Stimulated activated CD4-positive, alpha-beta T cell treated with anti-CD3 and anti-CD28 coated beads, Interleukin-15, amount 100 ng/mL, for 24 hours (primary cell): ENCODE results near the gene ANAPC2.

Source experiments
- DNase-seq: peaks from one replicate; pipeline ENCODE4 v3.0.0-alpha.2; 2020

The ANAPC2 gene

GRCh38 chr9:137188490-137189296 lies at the start of gene ANAPC2, which contains the start of gene SSNA1:
TSS of gene ANAPC2 (minus strand) at chr9:137188560. CDS start at chr9:137188532, 28 bp downstream.
TSS of gene SSNA1 (plus strand) at chr9:137188676. CDS start at chr9:137188727, 51 bp downstream.
- peak; percentile 94 for DNase-seq

DNA sequence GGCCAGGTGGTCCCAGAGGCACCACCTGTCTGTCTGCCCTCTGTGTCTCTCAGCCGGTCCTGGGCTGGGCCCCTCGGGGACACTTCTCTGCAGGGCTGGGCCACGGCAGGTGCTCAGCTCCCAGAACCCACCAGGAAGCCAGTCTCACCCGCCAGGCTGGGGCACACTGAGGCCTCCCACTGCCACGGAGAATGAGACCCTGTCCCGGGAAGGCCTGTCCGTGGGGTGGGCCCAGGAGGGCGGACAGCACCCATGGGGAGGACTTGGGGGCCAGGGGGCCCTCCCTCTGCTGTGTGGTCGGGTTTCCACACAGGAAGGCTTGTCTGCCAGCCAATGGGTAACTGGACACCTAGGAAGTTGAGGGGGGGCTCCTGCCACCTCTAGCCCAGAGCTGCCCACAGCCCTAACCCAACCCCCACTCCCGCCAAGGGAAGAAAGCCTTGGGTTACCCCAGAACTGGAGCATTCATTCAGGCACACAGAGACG lies 48.6 kb upstream of the ANAPC2 start:
- no peak for DNase-seq

GRCh38 chr9:137236238-137236935 lies 48.0 kb upstream of the ANAPC2 start:
- peak; percentile 95 for DNase-seq

- DNase-seq, result no peak
Observed at GRCh38 chr9:137235424-137236237, 47.3 kb upstream of the ANAPC2 start.

DNA sequence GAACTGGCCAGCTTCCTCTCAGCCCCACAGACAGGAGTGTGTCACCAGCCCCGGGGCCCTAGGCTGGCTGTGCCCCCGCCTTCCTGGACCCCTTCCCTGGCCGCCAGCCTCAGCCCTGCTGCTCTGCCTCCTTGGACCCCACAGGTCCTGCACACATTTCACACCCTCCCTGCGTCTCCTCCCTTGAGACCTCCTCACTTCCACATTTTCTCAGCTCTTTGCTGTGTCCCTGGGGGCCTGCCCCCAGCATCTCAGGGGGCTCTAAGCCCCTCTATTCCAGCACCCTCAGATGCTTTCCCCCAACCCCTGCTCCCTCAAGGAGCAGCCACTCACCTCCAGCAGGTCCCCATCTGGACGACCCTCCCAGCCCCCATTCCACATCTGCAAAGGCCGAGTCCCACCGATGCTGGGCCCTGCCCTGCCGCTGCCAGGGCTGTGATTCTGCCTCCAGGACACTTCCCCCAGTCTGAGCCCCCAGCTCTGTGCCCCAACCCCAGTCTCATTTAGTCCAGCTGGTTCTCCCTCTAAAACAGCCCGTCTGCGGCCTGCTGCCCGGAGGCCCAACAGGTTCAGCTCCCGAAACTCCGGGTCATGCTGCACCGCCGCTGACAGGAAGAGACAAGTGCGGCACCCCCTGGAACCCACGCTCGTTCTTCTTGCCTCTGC lies 46.5 kb upstream of the ANAPC2 start:
- no peak for DNase-seq

DNA sequence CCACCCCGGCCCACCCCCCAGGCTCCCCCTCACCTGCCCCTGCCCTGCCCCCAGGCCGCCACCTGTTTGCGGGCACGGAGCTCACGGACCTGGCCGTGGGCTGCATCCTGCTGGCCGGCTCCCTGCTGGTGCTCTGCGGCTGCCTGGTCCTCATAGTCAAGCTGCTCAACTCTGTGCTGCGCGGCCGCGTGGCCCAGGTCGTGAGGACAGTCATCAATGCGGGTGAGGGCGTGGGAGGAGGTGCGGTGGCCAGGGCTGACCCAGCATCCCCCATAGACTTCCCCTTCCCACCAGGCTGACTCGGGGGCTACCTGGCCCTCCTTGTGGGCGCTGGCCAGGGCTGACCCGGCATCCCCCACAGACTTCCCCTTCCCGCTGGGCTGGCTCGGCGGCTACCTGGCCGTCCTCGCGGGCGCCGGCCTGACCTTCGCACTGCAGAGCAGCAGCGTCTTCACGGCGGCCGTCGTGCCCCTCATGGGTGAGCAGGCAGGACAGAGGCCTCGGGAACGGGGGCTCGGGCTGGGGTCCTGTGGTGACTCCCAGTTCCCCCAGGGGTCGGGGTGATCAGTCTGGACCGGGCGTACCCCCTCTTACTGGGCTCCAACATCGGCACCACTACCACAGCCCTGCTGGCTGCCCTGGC lies 45.8 kb upstream of the ANAPC2 start:
- no peak for DNase-seq

DNA sequence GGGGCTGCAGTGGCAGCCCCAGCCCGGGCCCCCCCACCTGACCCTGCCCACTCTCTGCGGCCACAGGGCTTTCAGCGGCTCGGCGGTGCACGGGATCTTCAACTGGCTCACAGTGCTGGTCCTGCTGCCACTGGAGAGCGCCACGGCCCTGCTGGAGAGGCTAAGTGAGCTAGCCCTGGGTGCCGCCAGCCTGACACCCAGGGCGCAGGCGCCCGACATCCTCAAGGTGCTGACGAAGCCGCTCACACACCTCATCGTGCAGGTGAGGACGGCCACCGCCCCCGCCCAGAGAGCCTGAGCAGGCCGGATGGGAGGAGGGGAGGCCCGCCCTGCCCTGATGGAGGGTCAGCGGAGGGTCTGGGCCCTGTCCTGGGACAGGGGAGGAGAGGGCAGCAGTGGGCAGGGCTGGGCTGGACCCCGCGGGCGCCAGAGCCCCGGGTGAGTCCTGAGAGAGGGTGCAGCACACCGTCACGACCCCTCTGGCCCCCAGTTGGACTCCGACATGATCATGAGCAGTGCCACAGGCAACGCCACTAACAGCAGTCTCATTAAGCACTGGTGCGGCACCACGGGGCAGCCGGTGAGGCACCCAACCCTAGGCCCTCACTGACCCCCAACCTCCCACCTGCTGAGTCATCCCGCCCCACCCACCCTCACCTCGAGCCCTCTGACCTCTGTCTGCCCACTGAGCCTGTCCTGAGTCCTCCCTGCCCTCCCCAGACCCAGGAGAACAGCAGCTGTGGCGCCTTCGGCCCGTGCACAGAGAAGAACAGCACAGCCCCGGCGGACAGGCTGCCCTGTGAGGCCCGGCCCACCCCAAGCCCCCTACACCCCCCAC lies 45.0 kb upstream of the ANAPC2 start:
- DNase-seq, result no peak

DNA sequence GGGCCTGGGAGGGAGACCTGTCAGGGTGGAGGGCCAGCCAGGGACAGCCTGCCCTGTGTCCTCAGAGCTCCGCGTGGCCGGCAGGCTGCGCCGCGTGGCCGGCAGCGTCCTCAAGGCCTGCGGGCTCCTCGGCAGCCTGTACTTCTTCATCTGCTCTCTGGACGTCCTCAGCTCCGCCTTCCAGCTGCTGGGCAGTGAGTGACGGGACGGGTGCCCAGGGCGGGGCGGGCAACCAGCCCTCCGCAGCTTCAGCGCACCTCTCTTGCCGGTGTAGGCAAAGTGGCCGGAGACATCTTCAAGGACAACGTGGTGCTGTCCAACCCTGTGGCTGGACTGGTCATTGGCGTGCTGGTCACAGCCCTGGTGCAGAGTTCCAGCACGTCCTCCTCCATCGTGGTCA lies 44.1 kb upstream of the ANAPC2 start:
- DNase-seq, result no peak

DNA sequence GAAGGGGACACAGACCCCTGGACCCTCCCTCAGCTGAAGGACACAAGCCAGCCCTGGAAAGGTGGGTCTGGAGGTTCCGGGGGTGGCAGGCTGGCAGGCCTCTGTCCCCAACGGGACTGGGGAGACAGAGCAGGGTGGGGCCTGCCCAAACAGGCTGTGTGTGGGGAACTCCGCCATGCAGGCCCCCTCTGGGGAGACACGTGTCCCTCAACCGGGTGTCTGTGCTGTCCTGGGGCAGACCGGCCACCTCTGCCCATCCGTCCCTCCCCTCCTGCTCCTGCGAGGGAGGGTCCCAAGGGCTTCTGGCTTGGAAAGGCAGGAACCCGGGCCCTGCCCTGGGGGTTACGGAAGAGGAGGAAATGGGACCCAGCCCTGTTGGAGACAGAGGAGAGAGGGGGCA lies 43.7 kb upstream of the ANAPC2 start:
- DNase-seq, result no peak

- DNase-seq, result no peak
Observed at GRCh38 chr9:137231372-137232039, 43.1 kb upstream of the ANAPC2 start.

GRCh38 chr9:137230705-137231371 lies 42.5 kb upstream of the ANAPC2 start, which contains the start of gene SLC34A3:
TSS of gene SLC34A3 (plus strand) at chr9:137230901. CDS start at chr9:137231703, 802 bp downstream.
- no peak for DNase-seq

DNA sequence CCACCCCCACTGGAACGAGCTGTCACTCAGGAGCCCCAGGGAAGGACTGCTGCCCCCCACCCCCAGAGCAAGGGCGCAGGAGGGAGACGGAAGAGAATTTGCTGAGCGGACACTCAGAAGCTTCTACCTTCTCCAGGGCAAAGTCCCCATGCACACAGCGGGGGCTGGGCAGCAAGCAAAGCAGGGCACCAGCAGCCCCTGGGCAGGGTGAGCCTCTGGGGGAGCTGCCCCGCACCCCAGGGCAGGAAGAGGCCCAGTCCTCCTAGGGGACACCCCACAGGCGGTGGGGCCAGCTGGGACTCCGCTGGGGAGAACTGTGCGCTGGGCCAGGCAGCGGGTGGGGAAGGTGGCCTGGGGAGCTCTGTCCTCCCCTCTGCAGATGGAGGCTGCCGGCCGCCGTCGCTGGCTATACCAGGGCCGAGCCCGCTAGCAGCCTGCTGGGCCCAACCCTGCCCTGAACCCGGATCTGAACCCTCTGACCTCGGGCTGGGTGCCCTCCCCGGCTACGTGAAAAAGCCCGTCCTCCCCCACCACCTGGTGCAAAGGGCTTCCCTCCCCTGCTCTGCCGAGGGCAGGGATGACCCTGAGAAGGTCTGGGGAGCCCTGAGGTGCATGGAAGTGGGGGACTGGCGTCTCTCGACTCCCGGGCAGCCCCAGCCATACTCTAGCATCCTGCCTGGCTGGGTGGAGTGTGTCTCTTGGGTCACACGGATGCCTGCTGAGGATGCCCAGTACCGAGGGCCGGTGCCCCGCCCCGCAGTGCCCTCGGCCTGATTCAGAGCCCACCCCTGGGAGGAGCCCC lies 41.7 kb upstream of the ANAPC2 start:
- DNase-seq, result no peak

DNA sequence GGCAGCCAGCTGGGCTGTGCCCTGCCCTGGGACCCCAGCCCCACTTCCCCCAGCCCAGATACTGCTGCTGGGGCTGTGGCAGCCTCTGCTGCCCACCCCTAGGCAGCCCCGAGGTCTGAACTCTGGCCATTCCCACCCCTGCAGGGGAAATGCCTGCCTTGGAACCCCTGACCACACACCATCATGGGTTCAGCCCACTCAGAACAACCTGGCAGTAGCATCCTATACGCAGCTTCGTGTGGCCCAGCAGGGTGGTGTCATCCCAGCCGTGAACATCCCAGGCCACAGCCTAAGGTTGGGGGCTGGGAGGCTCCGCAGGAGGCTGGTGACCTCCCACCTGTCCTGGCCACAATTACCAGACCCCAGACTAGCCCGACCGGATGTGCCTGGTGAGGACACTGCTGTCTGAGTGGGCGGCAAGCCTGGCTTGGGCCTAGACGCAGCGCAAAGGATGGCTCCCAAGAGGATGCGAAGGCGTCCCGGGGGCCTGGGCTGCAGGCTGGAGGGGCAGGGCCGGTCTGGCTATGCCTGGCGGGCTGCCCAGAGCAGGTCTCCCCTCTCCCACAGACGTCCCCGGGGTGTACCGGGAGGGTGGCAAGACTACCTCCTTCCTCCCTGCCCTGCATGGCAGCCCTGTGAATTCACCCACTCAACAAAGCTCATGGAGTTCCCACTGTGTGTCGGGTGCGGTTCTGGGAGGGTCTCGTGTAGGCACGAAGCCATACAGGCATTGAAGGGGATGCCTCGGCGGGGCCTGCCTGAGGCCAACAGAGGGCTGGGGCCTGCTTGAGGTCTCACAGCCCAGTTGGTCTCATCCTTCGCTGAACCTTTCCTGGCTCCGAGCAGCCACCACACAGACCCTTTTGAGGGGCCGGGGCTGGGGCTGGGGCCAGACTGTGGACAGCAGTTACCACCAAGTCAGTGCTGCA lies 40.9 kb upstream of the ANAPC2 start:
- no peak for DNase-seq

- DNase-seq, result no peak
Observed at GRCh38 chr9:137228506-137228967, 40.2 kb upstream of the ANAPC2 start.

GRCh38 chr9:137227853-137228505 lies 39.6 kb upstream of the ANAPC2 start:
- DNase-seq, result no peak

- DNase-seq, result peak; percentile 89
Observed at GRCh38 chr9:137227054-137227852, 38.9 kb upstream of the ANAPC2 start, which contains the start of gene RNF224. TSS of gene RNF224 (plus strand) at chr9:137227502. CDS start at chr9:137228336, 834 bp downstream.
